Measurements from ENCODE around the gene NPTX2.
"Not testable (repeated sequence)": the region's sequence is repeated elsewhere in the genome, so short reads cannot be mapped to it uniquely, and the experiment has no call there.

NPTX2 gene

GRCh38 chr7:98617051-98617959, at the start of gene NPTX2:
Gene NPTX2, plus strand, starts transcription at chr7:98617285. Its CDS starts 177 bp downstream, at chr7:98617462.
- in situ Hi-C loops (cut with MboI; ENCODE audit: low sequenced_read_pairs), result no loop called here

- in situ Hi-C loops (cut with MboI; ENCODE audit: low sequenced_read_pairs), result no loop called here
Observed at GRCh38 chr7:98567991-98568390, 49.1 kb upstream of the NPTX2 start.

GRCh38 chr7:98568891-98569290, 48.2 kb upstream of the NPTX2 start:
- in situ Hi-C loops (cut with MboI; ENCODE audit: low sequenced_read_pairs), result no loop called here

GRCh38 chr7:98569691-98570337, 47.3 kb upstream of the NPTX2 start:
- in situ Hi-C loops (cut with MboI; ENCODE audit: low sequenced_read_pairs), result no loop called here

GRCh38 chr7:98571006-98571405, 46.1 kb upstream of the NPTX2 start:
- in situ Hi-C loops (cut with MboI; ENCODE audit: low sequenced_read_pairs), result no loop called here

- in situ Hi-C loops (cut with MboI; ENCODE audit: low sequenced_read_pairs), result no loop called here
Observed at GRCh38 chr7:98571986-98572385, 45.1 kb upstream of the NPTX2 start.

GRCh38 chr7:98572716-98573115, 44.4 kb upstream of the NPTX2 start:
- in situ Hi-C loops (cut with MboI; ENCODE audit: low sequenced_read_pairs), result not testable (repeated sequence)

GRCh38 chr7:98573816-98574215, 43.3 kb upstream of the NPTX2 start:
- in situ Hi-C loops (cut with MboI; ENCODE audit: low sequenced_read_pairs), result no loop called here

- in situ Hi-C loops (cut with MboI; ENCODE audit: low sequenced_read_pairs), result loop anchor here (25.0 kb wide), 1 partner anchor 89 kb away; no protein-coding TSS in a partner anchor
Observed at GRCh38 chr7:98575878-98576277, 41.2 kb upstream of the NPTX2 start.

- in situ Hi-C loops (cut with MboI; ENCODE audit: low sequenced_read_pairs), result loop anchor here (25.0 kb wide), 1 partner anchor 98 kb away; no protein-coding TSS in a partner anchor
Observed at GRCh38 chr7:98584830-98585229, 32.3 kb upstream of the NPTX2 start.

- in situ Hi-C loops (cut with MboI; ENCODE audit: low sequenced_read_pairs), result loop anchor here (25.0 kb wide), 1 partner anchor 105 kb away; no protein-coding TSS in a partner anchor
Observed at GRCh38 chr7:98591926-98592325, 25.2 kb upstream of the NPTX2 start.

GRCh38 chr7:98594348-98594747, 22.7 kb upstream of the NPTX2 start:
- in situ Hi-C loops (cut with MboI; ENCODE audit: low sequenced_read_pairs), result loop anchor here (25.0 kb wide), 1 partner anchor 107 kb away; no protein-coding TSS in a partner anchor

GRCh38 chr7:98594787-98595186, 22.3 kb upstream of the NPTX2 start:
- in situ Hi-C loops (cut with MboI; ENCODE audit: low sequenced_read_pairs), result loop anchor here (25.0 kb wide), 1 partner anchor 107 kb away; no protein-coding TSS in a partner anchor

GRCh38 chr7:98598846-98599615, 18.1 kb upstream of the NPTX2 start:
- in situ Hi-C loops (cut with MboI; ENCODE audit: low sequenced_read_pairs), result loop anchor here (25.0 kb wide), 1 partner anchor 112 kb away; no protein-coding TSS in a partner anchor

GRCh38 chr7:98599886-98600285, 17.2 kb upstream of the NPTX2 start:
- in situ Hi-C loops (cut with MboI; ENCODE audit: low sequenced_read_pairs), result loop anchor here (25.0 kb wide), 1 partner anchor 113 kb away; no protein-coding TSS in a partner anchor

GRCh38 chr7:98602755-98603398, 14.2 kb upstream of the NPTX2 start:
- in situ Hi-C loops (cut with MboI; ENCODE audit: low sequenced_read_pairs), result no loop called here

GRCh38 chr7:98603399-98603788, 13.7 kb upstream of the NPTX2 start:
- in situ Hi-C loops (cut with MboI; ENCODE audit: low sequenced_read_pairs), result no loop called here

GRCh38 chr7:98613601-98614425, 3.3 kb upstream of the NPTX2 start:
- in situ Hi-C loops (cut with MboI; ENCODE audit: low sequenced_read_pairs), result no loop called here

- in situ Hi-C loops (cut with MboI; ENCODE audit: low sequenced_read_pairs), result no loop called here
Observed at GRCh38 chr7:98616381-98617050, 569 bp upstream of the NPTX2 start.
